HG03064 (cell line): ENCODE results near the gene LIPA.
"Not testable (repeated sequence)": the region's sequence is repeated elsewhere in the genome, so short reads cannot be mapped to it uniquely, and the experiment has no call there.

Experiments used
- ATAC-seq: cut with Tn5 transposase; IDR thresholded peaks from one replicate; pipeline ENCODE4 v1.9.1; 2021; ENCODE audit warnings: low read depth; ENCODE audit not compliant: unreplicated experiment

LIPA gene

DNA sequence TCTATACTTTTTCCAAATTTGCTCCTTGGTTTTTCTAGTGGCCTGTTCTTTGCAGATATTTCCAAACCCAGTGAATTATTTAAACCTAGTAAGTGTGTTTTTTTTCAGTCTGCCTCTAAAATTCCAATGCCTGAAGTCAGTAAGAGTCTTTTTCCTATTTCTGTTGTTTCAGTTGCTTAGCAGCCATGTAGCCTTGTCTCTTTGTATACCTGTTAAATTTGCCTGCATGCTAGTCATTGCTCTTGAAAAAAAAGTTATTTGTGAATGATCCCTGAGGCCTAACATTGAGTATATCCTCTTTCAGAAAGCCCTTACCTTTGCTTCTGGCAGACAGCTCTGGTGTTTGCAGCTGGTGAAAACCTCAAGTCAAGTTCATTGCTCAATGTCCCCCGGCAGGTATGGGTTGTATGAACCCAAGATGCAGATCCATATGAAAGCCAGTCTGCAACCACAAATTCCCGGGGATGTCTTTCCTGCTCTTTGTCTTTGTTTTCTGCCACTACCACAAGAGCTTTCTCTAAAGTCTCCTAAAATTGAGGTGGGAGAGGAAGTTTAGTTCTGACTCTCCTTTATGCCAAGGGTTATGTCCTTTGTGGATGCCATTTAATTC, 80.2 kb downstream of the LIPA start:
- no peak for ATAC-seq

DNA sequence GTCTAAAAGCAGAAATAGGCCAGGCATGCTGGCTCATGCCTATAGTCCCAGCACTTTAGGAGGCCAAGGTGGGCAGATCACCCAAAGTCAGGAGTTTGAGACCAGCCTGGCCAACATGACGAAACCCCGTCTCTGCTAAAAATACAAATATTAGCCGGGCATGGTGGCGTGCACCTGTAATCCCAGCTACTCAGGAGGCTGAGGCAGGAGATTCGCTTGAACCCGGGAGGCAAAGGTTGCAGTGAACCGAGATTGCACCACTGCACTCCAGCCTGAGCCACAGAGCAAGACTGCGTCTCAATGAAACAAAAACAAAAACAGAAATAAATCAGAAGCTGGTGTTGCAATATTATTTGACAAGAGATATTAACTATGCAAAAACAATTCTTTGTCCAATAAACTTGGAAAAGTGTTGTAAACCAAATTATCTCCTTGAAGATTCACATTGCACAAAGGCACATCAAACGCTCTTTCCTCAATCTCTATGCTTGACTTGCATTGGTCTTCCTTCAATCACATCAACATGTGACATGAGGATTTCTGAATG, 83.1 kb downstream of the LIPA start:
- not testable (repeated sequence) for ATAC-seq

DNA sequence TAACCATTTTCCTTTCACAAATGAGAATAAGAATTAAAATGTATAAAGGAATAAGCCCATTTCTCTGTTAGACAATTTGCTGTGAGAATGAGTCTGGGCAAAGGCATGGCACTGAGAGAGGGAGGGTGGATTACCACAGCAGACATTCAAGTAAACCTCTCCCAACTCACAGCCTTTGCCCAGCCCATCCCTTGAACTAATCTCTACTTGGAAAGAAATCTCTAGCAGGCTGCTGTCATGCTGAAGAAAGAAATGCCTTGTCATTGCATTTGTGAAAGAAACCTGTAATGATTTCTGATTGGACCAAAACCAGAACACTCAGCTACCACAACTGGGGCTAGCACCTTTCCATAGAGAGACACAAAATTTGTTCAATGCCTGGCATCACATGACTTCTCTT, 83.7 kb downstream of the LIPA start:
- ATAC-seq = no peak

GRCh38 chr10:89165923-89166322, 85.7 kb downstream of the LIPA start:
- ATAC-seq = no peak

- ATAC-seq = no peak
These were observed 86.7 kb downstream of the LIPA start for GRCh38 chr10:89164920-89165319.

DNA sequence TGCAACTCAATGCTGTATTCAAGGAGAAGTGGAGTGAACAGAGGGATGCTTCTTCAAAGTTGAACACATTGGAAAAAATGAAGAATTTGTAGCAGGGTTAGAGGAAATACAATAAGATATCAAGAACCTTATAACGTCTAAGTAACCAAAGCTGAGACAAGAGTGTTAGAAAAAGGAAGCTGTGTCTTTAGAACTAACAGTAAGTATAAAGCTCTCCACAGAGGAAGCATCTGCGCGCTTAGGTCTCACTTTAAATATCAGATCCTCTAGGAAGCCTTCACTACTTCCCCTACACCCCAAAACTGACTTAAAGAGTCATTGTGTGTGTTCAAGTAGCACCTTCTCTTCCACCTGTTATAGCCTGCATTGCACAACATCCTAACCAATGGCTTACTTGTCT, 87.5 kb downstream of the LIPA start:
- ATAC-seq = peak; percentile 30
